Lower leg skin (tissue), 4 donors: ENCODE results near the gene ADCY1. TPM values are rescaled to one million over a fixed set of nuclear protein-coding genes. Genes with fewer than 3 reads are reported as not detected.
A peak's percentile ranks its signal among the peaks of the same experiment; 100 is the strongest.

Experiments
- DNase-seq, 2 donors: peaks; one replicate each; pipeline ENCODE4 v3.0.0-alpha.2; 2019; ENCODE audit warnings: low spot score in 2 of 2
- H3K4me3 ChIP-seq: fragments of 200-600 bp; sonication (generic); 2 replicates; pipeline ENCODE4 v1.5.1; 2017; ENCODE audit warnings: mild to moderate bottlenecking, low read depth; ENCODE audit not compliant: poor library complexity, severe bottlenecking
- CTCF ChIP-seq, 3 donors: fragments of 450-650 bp; IDR thresholded peaks; one replicate each; pipeline ENCODE4 v1.5.1; 2016; ENCODE audit warnings: antibody characterized with exemption in 3 of 3, mild to moderate bottlenecking in 3 of 3, moderate library complexity in 2 of 3
- POLR2A ChIP-seq, 2 donors: fragments of 450-650 bp; IDR thresholded peaks; one replicate each; pipeline ENCODE4 v1.6.1; 2016 to 2017; ENCODE audit warnings: antibody characterized with exemption in 2 of 2, mild to moderate bottlenecking in 1 of 2, moderate library complexity in 1 of 2
- WGBS, 2 donors: methylation state at CpG; one replicate each; pipeline ENCODE4 v1.1.5; 2018; 5-methylcytosine and 5-hydroxymethylcytosine counted together
- intact Hi-C: fragments of 100-400 bp; cut with DNase I; formaldehyde crosslinking; loops from one replicate; pipeline ENCODE4 v1.15.0; 2023; ENCODE audit warnings: low total_unique reads
- total RNA-seq, 4 donors: library from RNA; depleted of rRNA; stranded (reverse); fragments of >200 nt; gene quantifications; one replicate each; pipeline ENCODE4 v1.1.0, GENCODE V29; 2016

ADCY1 gene
- total RNA-seq, 4 donors from 2014 or later, result 0.04 to 0.74 (median 0.40) TPM

- intact Hi-C loops, result no loop called here
- TF ChIP-seq CTCF (IDR thresholded peaks at IDR 0.05) (no peak), POLR2A (IDR thresholded peaks at IDR 0.05) (no peak)
- peak in 1 of 2 donors; percentile 42 for DNase-seq
- H3K4me3 ChIP-seq, result no peak overlapping the region
- 64 to 77% methylated on average over 3 of the region's 3 CpGs for WGBS, 2 donors
Observed at GRCh38 chr7:45704683-45705016, 130.5 kb downstream of the ADCY1 start.

- DNase-seq, result peak; percentile 10 to 31
- no peak for TF ChIP-seq CTCF (IDR thresholded peaks at IDR 0.05)
- no peak overlapping the region for H3K4me3 ChIP-seq
- intact Hi-C loops, result no loop called here
- WGBS, 2 donors, result 91 to 93% methylated on average over 14 of the region's 14 CpGs
Observed at GRCh38 chr7:45708046-45708950, 134.1 kb downstream of the ADCY1 start.

GRCh38 chr7:45709168-45710042 lies 135.2 kb downstream of the ADCY1 start:
- 71 to 78% methylated on average over 13 to 14 of the region's 14 CpGs for WGBS, 2 donors
- TF ChIP-seq POLR2A (IDR thresholded peaks at IDR 0.05) (no peak), CTCF (IDR thresholded peaks at IDR 0.05) (no peak)
- intact Hi-C loops, result no loop called here
- DNase-seq, result peak; percentile 59 to 82
- H3K4me3 ChIP-seq, result no peak overlapping the region

GRCh38 chr7:45710271-45711160 lies 136.3 kb downstream of the ADCY1 start:
- no peak overlapping the region for H3K4me3 ChIP-seq
- WGBS, 2 donors, result 88 to 94% methylated on average over 11 to 13 of the region's 13 CpGs
- peak; percentile 11 to 74 for DNase-seq
- TF ChIP-seq POLR2A (IDR thresholded peaks at IDR 0.05) (no peak), CTCF (IDR thresholded peaks at IDR 0.05) (no peak)
- intact Hi-C loops, result no loop called here

- 88 to 96% methylated on average over 5 of the region's 5 CpGs for WGBS, 2 donors
- TF ChIP-seq CTCF (IDR thresholded peaks at IDR 0.05), result no peak
- no peak for TF ChIP-seq POLR2A (IDR thresholded peaks at IDR 0.05)
- peak in 1 of 2 donors; percentile 62 for DNase-seq
- no peak overlapping the region for H3K4me3 ChIP-seq
- intact Hi-C loops, result no loop called here
Observed at GRCh38 chr7:45711161-45711490, 137.0 kb downstream of the ADCY1 start.
